T-helper 1 cell treated with Interleukin-12 subunit alpha and Interleukin-12 subunit beta and Interleukin-4 antibody, amounts not matched to agents 30 μg/mL and 1 μg/mL, for 36 hours (primary cell): ENCODE data around the gene SURF6.
"Not testable (repeated sequence)": the region's sequence is repeated elsewhere in the genome, so short reads cannot be mapped to it uniquely, and the experiment has no call there.

Experiments used
- H3K27ac Mint-ChIP-seq: one replicate; pipeline ENCODE4 v1.8.0; 2021; ENCODE audit warnings: mild to moderate bottlenecking, mixed read lengths
- H3K27me3 Mint-ChIP-seq: one replicate; pipeline ENCODE4 v1.8.0; 2021; ENCODE audit warnings: low read depth, mixed read lengths
- H3K36me3 Mint-ChIP-seq: one replicate; pipeline ENCODE4 v1.8.0; 2021; ENCODE audit warnings: low read depth, mixed read lengths
- H3K4me1 Mint-ChIP-seq: one replicate; pipeline ENCODE4 v1.8.0; 2021; ENCODE audit warnings: low read depth, mixed read lengths
- H3K4me3 Mint-ChIP-seq: one replicate; pipeline ENCODE4 v1.8.0; 2021; ENCODE audit warnings: mild to moderate bottlenecking, moderate library complexity, mixed read lengths
- H3K9me3 Mint-ChIP-seq: one replicate; pipeline ENCODE4 v1.8.0; 2021; ENCODE audit warnings: mixed read lengths

Gene SURF6

GRCh38 chr9:133347515-133347984 lies 11.6 kb upstream of the SURF6 start:
- Mint-ChIP-seq H3K27ac (peak overlapping the region; percentile 92), H3K4me1 (peaks cover 25% of the 10 kb centered on the region), H3K36me3 (peaks cover 55% of the 10 kb centered on the region), H3K27me3 (no peaks in the 10 kb centered on the region), H3K4me3 (peak overlapping the region; percentile 98), H3K9me3 (no peaks in the 10 kb centered on the region)

GRCh38 chr9:133346021-133346785 lies 10.2 kb upstream of the SURF6 start:
- peaks cover 45% of the 10 kb centered on the region for H3K36me3 Mint-ChIP-seq
- peak overlapping the region; percentile 98 for H3K4me3 Mint-ChIP-seq
- H3K4me1 Mint-ChIP-seq, result peaks cover 27% of the 10 kb centered on the region
- H3K9me3 Mint-ChIP-seq, result no peaks in the 10 kb centered on the region
- H3K27ac Mint-ChIP-seq, result peak overlapping the region; percentile 14
- no peaks in the 10 kb centered on the region for H3K27me3 Mint-ChIP-seq

- Mint-ChIP-seq H3K4me1 (peaks cover 29% of the 10 kb centered on the region), H3K9me3 (no peaks in the 10 kb centered on the region), H3K4me3 (peak overlapping the region; percentile 31), H3K36me3 (peaks cover 41% of the 10 kb centered on the region), H3K27ac (no peak overlapping the region), H3K27me3 (no peaks in the 10 kb centered on the region)
These were observed 9.6 kb upstream of the SURF6 start for GRCh38 chr9:133345596-133345995.

GRCh38 chr9:133344979-133345378 lies 9.0 kb upstream of the SURF6 start:
- H3K27ac Mint-ChIP-seq, result no peak overlapping the region
- peaks cover 40% of the 10 kb centered on the region for H3K36me3 Mint-ChIP-seq
- H3K27me3 Mint-ChIP-seq, result no peaks in the 10 kb centered on the region
- peaks cover 35% of the 10 kb centered on the region for H3K4me1 Mint-ChIP-seq
- H3K9me3 Mint-ChIP-seq, result no peaks in the 10 kb centered on the region
- no peak overlapping the region for H3K4me3 Mint-ChIP-seq

GRCh38 chr9:133344071-133344470 lies 8.1 kb upstream of the SURF6 start:
- Mint-ChIP-seq H3K27ac (no peak overlapping the region), H3K4me1 (peaks cover 28% of the 10 kb centered on the region), H3K36me3 (peaks cover 38% of the 10 kb centered on the region), H3K9me3 (no peaks in the 10 kb centered on the region), H3K4me3 (no peak overlapping the region), H3K27me3 (no peaks in the 10 kb centered on the region)

GRCh38 chr9:133342570-133342969 lies 6.6 kb upstream of the SURF6 start:
- H3K4me3 Mint-ChIP-seq, result no peak overlapping the region
- peaks cover 24% of the 10 kb centered on the region for H3K4me1 Mint-ChIP-seq
- no peaks in the 10 kb centered on the region for H3K27me3 Mint-ChIP-seq
- peaks cover 27% of the 10 kb centered on the region for H3K36me3 Mint-ChIP-seq
- no peak overlapping the region for H3K27ac Mint-ChIP-seq
- H3K9me3 Mint-ChIP-seq, result no peaks in the 10 kb centered on the region

GRCh38 chr9:133342069-133342406 lies 6.0 kb upstream of the SURF6 start:
- H3K9me3 Mint-ChIP-seq, result no peaks in the 10 kb centered on the region
- no peak overlapping the region for H3K4me3 Mint-ChIP-seq
- H3K27ac Mint-ChIP-seq, result no peak overlapping the region
- peaks cover 23% of the 10 kb centered on the region for H3K4me1 Mint-ChIP-seq
- no peaks in the 10 kb centered on the region for H3K27me3 Mint-ChIP-seq
- H3K36me3 Mint-ChIP-seq, result peaks cover 27% of the 10 kb centered on the region

GRCh38 chr9:133341369-133342068 lies 5.5 kb upstream of the SURF6 start:
- no peaks in the 10 kb centered on the region for H3K9me3 Mint-ChIP-seq
- H3K4me3 Mint-ChIP-seq, result no peak overlapping the region

GRCh38 chr9:133340916-133341315 lies 4.9 kb upstream of the SURF6 start:
- H3K36me3 Mint-ChIP-seq, result peaks cover 26% of the 10 kb centered on the region
- no peaks in the 10 kb centered on the region for H3K9me3 Mint-ChIP-seq
- H3K4me3 Mint-ChIP-seq, result no peak overlapping the region
- no peaks in the 10 kb centered on the region for H3K27me3 Mint-ChIP-seq
- no peak overlapping the region for H3K27ac Mint-ChIP-seq
- H3K4me1 Mint-ChIP-seq, result peaks cover 17% of the 10 kb centered on the region

More at GRCh38 chr9:133341369-133342068, 5.5 kb upstream of the SURF6 start:
- Mint-ChIP-seq H3K27ac (no peak overlapping the region), H3K36me3 (peaks cover 27% of the 10 kb centered on the region), H3K27me3 (no peaks in the 10 kb centered on the region), H3K4me1 (peaks cover 18% of the 10 kb centered on the region)

- Mint-ChIP-seq H3K36me3 (peaks cover 26% of the 10 kb centered on the region), H3K4me3 (no peak overlapping the region), H3K9me3 (no peaks in the 10 kb centered on the region), H3K27me3 (no peaks in the 10 kb centered on the region), H3K4me1 (peaks cover 19% of the 10 kb centered on the region), H3K27ac (peak overlapping the region; percentile 55)
These were observed 4.3 kb upstream of the SURF6 start for GRCh38 chr9:133340256-133340655.

- H3K4me1 Mint-ChIP-seq, result peaks cover 22% of the 10 kb centered on the region
- H3K9me3 Mint-ChIP-seq, result no peaks in the 10 kb centered on the region
- H3K27me3 Mint-ChIP-seq, result no peaks in the 10 kb centered on the region
- peaks cover 24% of the 10 kb centered on the region for H3K36me3 Mint-ChIP-seq
- H3K4me3 Mint-ChIP-seq, result no peak overlapping the region
- H3K27ac Mint-ChIP-seq, result peak overlapping the region; percentile 27
These were observed 3.7 kb upstream of the SURF6 start for GRCh38 chr9:133339641-133340040.

GRCh38 chr9:133334888-133335287 lies 1.1 kb downstream of the SURF6 start:
- Mint-ChIP-seq H3K27ac (peak overlapping the region; percentile 60), H3K36me3 (peaks cover 25% of the 10 kb centered on the region), H3K4me1 (peaks cover 16% of the 10 kb centered on the region), H3K4me3 (peak overlapping the region; percentile 95)
- not testable (repeated sequence) for H3K9me3 Mint-ChIP-seq, H3K27me3 Mint-ChIP-seq

GRCh38 chr9:133334161-133334560 lies 1.8 kb downstream of the SURF6 start:
- Mint-ChIP-seq H3K27me3 (no peaks in the 10 kb centered on the region), H3K9me3 (no peaks in the 10 kb centered on the region), H3K4me3 (peak overlapping the region; percentile 17), H3K36me3 (peaks cover 20% of the 10 kb centered on the region), H3K27ac (no peak overlapping the region), H3K4me1 (peaks cover 16% of the 10 kb centered on the region)

GRCh38 chr9:133333566-133333965 lies 2.4 kb downstream of the SURF6 start:
- peaks cover 20% of the 10 kb centered on the region for H3K36me3 Mint-ChIP-seq

GRCh38 chr9:133333011-133333410 lies 3.0 kb downstream of the SURF6 start:
- Mint-ChIP-seq H3K27ac (no peak overlapping the region), H3K4me3 (no peak overlapping the region), H3K36me3 (peaks cover 20% of the 10 kb centered on the region), H3K9me3 (no peaks in the 10 kb centered on the region), H3K4me1 (peaks cover 16% of the 10 kb centered on the region), H3K27me3 (no peaks in the 10 kb centered on the region)

More at GRCh38 chr9:133333566-133333965, 2.4 kb downstream of the SURF6 start:
- Mint-ChIP-seq H3K4me3 (peak overlapping the region; percentile 14), H3K27ac (no peak overlapping the region), H3K27me3 (no peaks in the 10 kb centered on the region), H3K4me1 (peaks cover 16% of the 10 kb centered on the region), H3K9me3 (no peaks in the 10 kb centered on the region)
